PFSK-1 (cell line): ENCODE results near the gene DAG1.

Experiments
- FOXP2 ChIP-seq: optimal IDR thresholded peaks from 2 replicates; pipeline ENCODE3; 2011; ENCODE audit warnings: borderline replicate concordance, control low read depth, inconsistent platforms; ENCODE audit not compliant: insufficient read depth; ENCODE audit errors: extremely low read length, extremely low read depth
- POLR2AphosphoS5 ChIP-seq: IDR thresholded peaks from 2 replicates; pipeline ENCODE4 v1.6.1; 2012; ENCODE audit warnings: low read depth, mild to moderate bottlenecking, control low read depth, low read length, moderate library complexity
- REST ChIP-seq, 2 experiments: IDR thresholded peaks; 2 replicates each; pipeline versions ENCODE4 v1.6.1 to v1.8.0; 2011 to 2012; ENCODE audit warnings: low read depth in 2 of 2, low read length in 2 of 2, control low read depth in 1 of 2, inconsistent platforms in 1 of 2, mild to moderate bottlenecking in 1 of 2, moderate library complexity in 1 of 2; ENCODE audit not compliant: insufficient read depth in 1 of 2
- SIN3A ChIP-seq: IDR thresholded peaks from 2 replicates; pipeline ENCODE4 v1.6.1; 2012; ENCODE audit warnings: mild to moderate bottlenecking, low read length, moderate library complexity, borderline replicate concordance; ENCODE audit not compliant: insufficient read depth
- TAF1 ChIP-seq: IDR thresholded peaks from 2 replicates; pipeline ENCODE4 v1.6.1; 2012; ENCODE audit warnings: low read length, control low read depth, borderline replicate concordance; ENCODE audit not compliant: insufficient read depth

DAG1 gene

GRCh38 chr3:49493901-49494300 is 23.8 kb downstream of the DAG1 start:
- TF ChIP-seq TAF1: no peak
- no peak for TF ChIP-seq POLR2AphosphoS5
- TF ChIP-seq REST (IDR thresholded peaks at IDR 0.05; ENCODE audit: insufficient read depth in 1 of 2, low read depth in 2 of 2, low read length in 2 of 2): no peak
- TF ChIP-seq FOXP2: no peak
- TF ChIP-seq SIN3A: no peak

GRCh38 chr3:49495023-49495422 is 25.0 kb downstream of the DAG1 start:
- TF ChIP-seq FOXP2 (no peak), SIN3A (no peak), TAF1 (no peak), POLR2AphosphoS5 (no peak), REST (IDR thresholded peaks at IDR 0.05; ENCODE audit: insufficient read depth in 1 of 2, low read depth in 2 of 2, low read length in 2 of 2) (no peak)

DNA sequence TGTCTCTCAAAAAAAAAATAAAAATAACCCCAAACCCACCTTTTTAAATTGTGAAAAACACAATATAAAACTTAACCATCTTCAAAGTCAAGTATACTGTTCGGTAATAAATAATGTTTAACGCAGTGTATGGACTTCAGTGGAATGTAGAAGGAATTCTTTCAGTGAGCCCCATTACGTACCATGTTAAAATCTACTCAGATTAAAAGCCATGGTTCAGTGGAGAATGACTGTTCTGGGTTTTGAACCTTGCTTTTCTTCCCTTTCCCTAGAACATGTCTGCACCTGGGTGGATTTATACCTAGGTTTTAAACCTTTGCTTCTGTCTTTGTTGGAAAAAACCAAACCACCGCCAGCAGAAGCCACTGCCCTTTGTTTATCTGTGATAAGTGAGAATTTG is 27.5 kb downstream of the DAG1 start:
- no peak for TF ChIP-seq SIN3A
- TF ChIP-seq TAF1: no peak
- no peak for TF ChIP-seq POLR2AphosphoS5
- no peak for TF ChIP-seq REST (IDR thresholded peaks at IDR 0.05; ENCODE audit: insufficient read depth in 1 of 2, low read depth in 2 of 2, low read length in 2 of 2)
- no peak for TF ChIP-seq FOXP2

- no peak for TF ChIP-seq TAF1
- TF ChIP-seq POLR2AphosphoS5: no peak
- TF ChIP-seq FOXP2: no peak
- TF ChIP-seq SIN3A: no peak
- no peak for TF ChIP-seq REST (IDR thresholded peaks at IDR 0.05; ENCODE audit: insufficient read depth in 1 of 2, low read depth in 2 of 2, low read length in 2 of 2)
These were observed 28.2 kb downstream of the DAG1 start for GRCh38 chr3:49498239-49498638.

DNA sequence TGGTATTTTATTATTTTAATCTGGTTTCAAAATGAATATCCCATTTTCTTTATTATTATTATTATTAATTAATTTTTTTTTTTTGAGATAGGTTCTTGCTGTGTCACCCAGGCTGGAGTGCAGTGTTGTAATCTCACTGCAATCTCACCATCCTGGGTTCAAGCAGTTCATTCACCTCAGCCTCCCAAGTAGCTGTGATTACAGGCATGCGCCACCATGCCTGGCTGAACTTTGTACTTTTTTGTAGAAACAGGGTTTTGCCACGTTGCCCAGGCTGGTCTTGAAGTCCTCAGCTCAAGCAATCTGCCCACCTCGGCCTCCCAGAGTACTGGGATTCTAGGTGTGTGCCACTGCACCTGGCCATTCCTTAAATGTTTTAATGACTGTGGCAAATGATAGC is 28.6 kb downstream of the DAG1 start:
- TF ChIP-seq POLR2AphosphoS5: no peak
- no peak for TF ChIP-seq FOXP2
- no peak for TF ChIP-seq SIN3A
